ENCODE measurements around the gene CUTA.

DNA sequence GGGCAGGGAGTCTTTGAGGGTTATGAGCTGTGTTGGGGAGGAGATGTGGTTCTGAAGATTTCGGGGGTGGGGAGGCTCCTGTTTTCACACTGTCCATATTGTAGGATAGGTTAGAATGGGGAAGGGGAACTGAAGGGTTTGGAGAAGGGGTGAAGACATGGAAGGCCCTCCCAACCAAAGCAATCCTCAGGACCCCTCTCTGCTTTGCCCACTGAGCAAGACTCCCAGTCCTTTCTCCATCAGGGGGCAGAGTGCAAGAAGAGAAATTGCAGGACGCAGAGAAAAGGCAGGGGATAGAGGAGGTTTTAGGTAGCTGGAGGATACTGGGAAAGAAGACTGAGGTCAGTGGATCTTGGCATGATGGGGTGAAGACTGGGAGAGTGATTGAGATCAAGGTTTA is 5.9 kb upstream of the CUTA start:
- no peak for TF ChIP-seq GATA3 (IDR thresholded peaks at IDR 0.05; ENCODE audit: low read depth, low read length)
- no peak for TF ChIP-seq GATA2 (IDR thresholded peaks at IDR 0.05; ENCODE audit: low read depth, low read length)

All from SH-SY5Y (cell line).